HepG2 (cell line): ENCODE results near the gene MYCBP2. TPM values are rescaled to one million over a fixed set of nuclear protein-coding genes. Genes with fewer than 3 reads are reported as not detected.

Experiments used
- ATAC-seq: fragments of 200-7000 bp; cut with Tn5 transposase; 3 replicates; pipeline ENCODE4 v1.9.1; 2020; ENCODE audit warnings: mild to moderate bottlenecking, moderate library complexity
- BruUV-seq: library from RNA; stranded (reverse); fragments of 400-500 nt; replicated peaks from 2 replicates; lab custom pipeline; 2021; lab: Mats Ljungman, UMichigan
- CTCF ChIA-PET: fragments of 300-600 bp; formaldehyde crosslinking; extraction: SDS; loops from one replicate; lab custom pipeline; 2021; ENCODE audit warnings: low total read pairs, inconsistent platforms, low intra/inter-chr PET ratio; lab: Yijun Ruan, JAX
- POLR2A ChIA-PET: fragments of 350-600 bp; sonication (Branson Sonifier 250); formaldehyde crosslinking; loops from one replicate; lab custom pipeline; 2020; ENCODE audit warnings: antibody characterized with exemption, inconsistent platforms; lab: Yijun Ruan, JAX
- DNase-seq: peaks from one replicate; pipeline ENCODE4 v3.0.0-alpha.2; 2015; ENCODE audit warnings: low spot score
- FAIRE-seq: peaks from 3 replicates; lab custom pipeline; 2011; peaks lifted over from hg19 to GRCh38; lab: Jason Lieb, UNC
- H2AFZ ChIP-seq: one replicate; pipeline ENCODE4 v1.6.1; 2011; ENCODE audit warnings: low read length, inconsistent platforms
- H3K27ac ChIP-seq: fragments of 300-600 bp; 3 replicates; pipeline ENCODE4 v1.8.0; 2011; ENCODE audit warnings: mixed run types, mild to moderate bottlenecking, mixed read lengths, low read length, inconsistent platforms; ENCODE audit not compliant: insufficient read depth; ENCODE audit errors: extremely low read length
- H3K27me3 ChIP-seq, 2 experiments: fragments of 200-600 bp in 1 of 2; 2 replicates in 1 of 2; 3 replicates in 1 of 2; pipeline versions ENCODE4 v1.6.0 to v1.8.0; 2011; ENCODE audit warnings: low read length in 2 of 2, mild to moderate bottlenecking in 2 of 2, moderate library complexity in 2 of 2, inconsistent platforms in 1 of 2; ENCODE audit not compliant: insufficient read depth in 2 of 2, control insufficient read depth in 1 of 2
- H3K36me3 ChIP-seq, 2 experiments: fragments of 200-600 bp in 1 of 2; replicated peaks in 1 of 2; 2 replicates in 1 of 2; 3 replicates in 1 of 2; pipeline versions ENCODE4 v1.5.1 to v1.8.0; 2011; ENCODE audit warnings: low read length in 2 of 2, inconsistent platforms in 1 of 2; ENCODE audit not compliant: insufficient read depth in 2 of 2, control insufficient read depth in 1 of 2
- H3K4me1 ChIP-seq: 2 replicates; pipeline ENCODE4 v1.5.1; 2012; ENCODE audit warnings: low read length, inconsistent platforms; ENCODE audit not compliant: insufficient read depth
- H3K4me2 ChIP-seq: 2 replicates; pipeline ENCODE4 v1.6.0; 2011; ENCODE audit warnings: low read depth, low read length, inconsistent platforms
- H3K4me3 ChIP-seq, 3 experiments: fragments of 200-600 bp in 1 of 3; sonication (generic), shearing (Covaris generic) in 1 of 3; replicated peaks in 1 of 3; 2 replicates each; pipeline ENCODE4 v1.5.1; 2011 to 2016; ENCODE audit warnings: low read length in 3 of 3, inconsistent platforms in 2 of 3, low read depth in 2 of 3, mild to moderate bottlenecking in 2 of 3, control low read depth in 1 of 3, mixed read lengths in 1 of 3; ENCODE audit not compliant: insufficient read depth in 1 of 3
- H3K79me2 ChIP-seq: one replicate; pipeline ENCODE4 v1.6.1; 2011; ENCODE audit warnings: low read length, inconsistent platforms; ENCODE audit not compliant: insufficient read depth
- H3K9ac ChIP-seq: 2 replicates; pipeline ENCODE4 v1.6.0; 2011; ENCODE audit warnings: mild to moderate bottlenecking, low read depth, low read length, inconsistent platforms; ENCODE audit not compliant: insufficient read depth
- H3K9me3 ChIP-seq: 2 replicates; pipeline ENCODE4 v1.5.1; 2012; ENCODE audit warnings: mild to moderate bottlenecking, low read length
- H4K20me1 ChIP-seq: 2 replicates; pipeline ENCODE4 v1.6.0; 2011; ENCODE audit warnings: inconsistent platforms, mild to moderate bottlenecking, low read length, moderate library complexity; ENCODE audit not compliant: insufficient read depth
- ARHGAP35 ChIP-seq: sonication (generic); formaldehyde crosslinking; IDR thresholded peaks from 2 replicates; pipeline ENCODE4 v1.9.0; 2022; ENCODE audit warnings: mild to moderate bottlenecking, inconsistent platforms, moderate library complexity, missing genetic modification reagents, borderline replicate concordance
- FOXC1 ChIP-seq: sonication (generic); formaldehyde crosslinking; IDR thresholded peaks from 2 replicates; pipeline ENCODE4 v1.8.0; 2022; ENCODE audit warnings: mild to moderate bottlenecking, missing genetic modification reagents, borderline replicate concordance
- GPN1 ChIP-seq: sonication (generic); formaldehyde crosslinking; IDR thresholded peaks from 2 replicates; pipeline ENCODE4 v1.5.1; 2020; ENCODE audit warnings: missing genetic modification reagents, borderline replicate concordance
- HHEX ChIP-seq: IDR thresholded peaks from 2 replicates; pipeline ENCODE4 v1.6.1; 2016; ENCODE audit warnings: control low read depth
- SRSF9 ChIP-seq: fragments of 200-400 bp; formaldehyde crosslinking; IDR thresholded peaks from 2 replicates; pipeline ENCODE4 v1.6.1; 2018; ENCODE audit warnings: borderline replicate concordance, mild to moderate bottlenecking, low read depth, low read length; ENCODE audit not compliant: insufficient read depth, poor library complexity, severe bottlenecking
- ZNF232 ChIP-seq: sonication (generic); formaldehyde crosslinking; IDR thresholded peaks from 2 replicates; pipeline ENCODE4 v1.4.0; 2020; ENCODE audit warnings: missing genetic modification reagents, borderline replicate concordance
- ZNF367 ChIP-seq: sonication (generic); formaldehyde crosslinking; IDR thresholded peaks from 2 replicates; pipeline ENCODE4 v1.4.0; 2020; ENCODE audit warnings: missing genetic modification reagents, borderline replicate concordance
- ZNF768 ChIP-seq: sonication (generic); formaldehyde crosslinking; IDR thresholded peaks from 2 replicates; pipeline ENCODE4 v1.4.0; 2020; ENCODE audit warnings: missing genetic modification reagents
- WGBS: methylation state at CpG from one replicate; pipeline ENCODE4 v1.1.6; 2017; ENCODE audit warnings: low lambda C conversion rate; 5-methylcytosine and 5-hydroxymethylcytosine counted together
- in situ Hi-C: cut with HindIII; loops from 2 replicates; pipeline ENCODE4 v1.10.0; 2017; ENCODE audit warnings: low pct_unique_long_range_greater_than_20kb; ENCODE audit not compliant: extremely low pct_ligation_motif_present
- intact Hi-C: fragments of 100-400 bp; cut with micrococcal nuclease; formaldehyde crosslinking; loops from one replicate; pipeline ENCODE4 v1.10.0; 2022; ENCODE audit not compliant: unreplicated experiment
- polyA plus RNA-seq, 8 experiments: library from polyadenylated mRNA; depleted of rRNA in 3 of 8; stranded (reverse) in 7 of 8; unstranded in 1 of 8; fragments of >200 nt; fragmentation: Illumina TruSeq in 4 of 8; extraction: Trizol in 4 of 8; gene quantifications; 2 replicates each; pipeline versions ENCODE4 v1.2.1 to v1.2.3, GENCODE V29; 2011 to 2016; ENCODE audit warnings: low read depth in 4 of 8, missing spikeins in 1 of 8, mixed read lengths in 1 of 8; ENCODE audit not compliant: insufficient read depth in 1 of 8
- total RNA-seq, 5 experiments: library from RNA; depleted of rRNA; stranded (reverse); fragments of >200 nt; fragmentation: Illumina TruSeq; extraction: Trizol; gene quantifications; 2 replicates each; pipeline ENCODE4 v1.2.3, GENCODE V29; 2016; ENCODE audit warnings: low read depth in 1 of 5
- TF ChIP-seq, protein P1 (sequence below), 2 experiments: fragments of 450-650 bp in 1 of 2; sonication (generic) in 1 of 2; formaldehyde crosslinking; IDR thresholded peaks; 2 replicates each; pipeline versions ENCODE4 v1.5.0 to v1.8.0; 2020 to 2022; ENCODE audit warnings: mild to moderate bottlenecking in 1 of 2, missing genetic modification reagents in 1 of 2
- TF ChIP-seq, protein P2 (sequence below): sonication (generic); formaldehyde crosslinking; conservative IDR thresholded peaks from 2 replicates; pipeline ENCODE4 v1.5.0; 2020; ENCODE audit warnings: missing genetic modification reagents
- TF ChIP-seq, protein P3 (sequence below): sonication (generic); formaldehyde crosslinking; IDR thresholded peaks from 2 replicates; pipeline ENCODE4 v1.5.0; 2020; ENCODE audit warnings: mild to moderate bottlenecking, missing genetic modification reagents
- TF ChIP-seq, protein P4 (sequence below): sonication (generic); formaldehyde crosslinking; IDR thresholded peaks from 2 replicates; pipeline ENCODE4 v1.5.0; 2020; ENCODE audit warnings: missing genetic modification reagents
- TF ChIP-seq, protein P5 (sequence below): sonication (generic); formaldehyde crosslinking; conservative IDR thresholded peaks from 2 replicates; pipeline ENCODE4 v1.4.0; 2020; ENCODE audit warnings: missing genetic modification reagents
- TF ChIP-seq, protein P6 (sequence below): sonication (generic); formaldehyde crosslinking; IDR thresholded peaks from 2 replicates; pipeline ENCODE4 v1.8.1; 2023; ENCODE audit warnings: mild to moderate bottlenecking, missing genetic modification reagents

The MYCBP2 gene
- total and polyA plus RNA-seq, 2 of the 13 experiments (the other 11 are each of a cell fraction or from before 2014, with no cell fraction given) = 16.3 to 35.3 TPM

DNA sequence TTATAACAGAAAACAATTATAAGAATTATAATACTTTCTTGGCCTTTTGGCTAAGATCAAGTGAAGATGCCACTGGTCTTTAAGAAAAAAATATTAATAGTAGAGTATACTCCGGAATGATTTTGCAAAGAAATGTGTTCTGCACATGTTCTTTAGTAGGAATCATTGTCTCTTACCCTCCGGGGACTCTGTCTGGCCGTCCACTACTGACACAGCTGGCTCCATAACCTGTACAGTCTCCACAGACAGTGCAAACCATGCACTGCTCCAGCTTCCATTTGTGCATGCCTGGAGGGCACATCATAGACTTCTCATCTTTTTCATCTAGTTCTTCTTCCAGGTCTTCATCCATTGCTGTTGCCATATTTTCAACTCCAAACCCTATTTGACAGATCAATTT is 75.9 kb downstream of the MYCBP2 start:
- POLR2A ChIA-PET = no interaction called here
- 93% methylated on average over 3 of the region's 3 CpGs for WGBS
- intact Hi-C loops = no loop called here
- TF ChIP-seq ZNF768 (CRISPR knock-in tag) (no peak), GPN1 (CRISPR knock-in tag) (no peak), ARHGAP35 (CRISPR knock-in tag) (no peak), ZNF367 (CRISPR knock-in tag) (no peak), ZNF232 (CRISPR knock-in tag) (no peak), SRSF9 (no peak), FOXC1 (CRISPR knock-in tag) (no peak), HHEX (no peak)
- TF ChIP-seq, protein P1, sequence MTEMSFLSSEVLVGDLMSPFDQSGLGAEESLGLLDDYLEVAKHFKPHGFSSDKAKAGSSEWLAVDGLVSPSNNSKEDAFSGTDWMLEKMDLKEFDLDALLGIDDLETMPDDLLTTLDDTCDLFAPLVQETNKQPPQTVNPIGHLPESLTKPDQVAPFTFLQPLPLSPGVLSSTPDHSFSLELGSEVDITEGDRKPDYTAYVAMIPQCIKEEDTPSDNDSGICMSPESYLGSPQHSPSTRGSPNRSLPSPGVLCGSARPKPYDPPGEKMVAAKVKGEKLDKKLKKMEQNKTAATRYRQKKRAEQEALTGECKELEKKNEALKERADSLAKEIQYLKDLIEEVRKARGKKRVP (CRISPR knock-in tag; IDR thresholded peaks at IDR 0.05) = no peak
- TF ChIP-seq, protein P2, sequence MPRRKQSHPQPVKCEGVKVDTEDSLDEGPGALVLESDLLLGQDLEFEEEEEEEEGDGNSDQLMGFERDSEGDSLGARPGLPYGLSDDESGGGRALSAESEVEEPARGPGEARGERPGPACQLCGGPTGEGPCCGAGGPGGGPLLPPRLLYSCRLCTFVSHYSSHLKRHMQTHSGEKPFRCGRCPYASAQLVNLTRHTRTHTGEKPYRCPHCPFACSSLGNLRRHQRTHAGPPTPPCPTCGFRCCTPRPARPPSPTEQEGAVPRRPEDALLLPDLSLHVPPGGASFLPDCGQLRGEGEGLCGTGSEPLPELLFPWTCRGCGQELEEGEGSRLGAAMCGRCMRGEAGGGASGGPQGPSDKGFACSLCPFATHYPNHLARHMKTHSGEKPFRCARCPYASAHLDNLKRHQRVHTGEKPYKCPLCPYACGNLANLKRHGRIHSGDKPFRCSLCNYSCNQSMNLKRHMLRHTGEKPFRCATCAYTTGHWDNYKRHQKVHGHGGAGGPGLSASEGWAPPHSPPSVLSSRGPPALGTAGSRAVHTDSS (CRISPR knock-in tag) = no peak
- TF ChIP-seq, protein P3, sequence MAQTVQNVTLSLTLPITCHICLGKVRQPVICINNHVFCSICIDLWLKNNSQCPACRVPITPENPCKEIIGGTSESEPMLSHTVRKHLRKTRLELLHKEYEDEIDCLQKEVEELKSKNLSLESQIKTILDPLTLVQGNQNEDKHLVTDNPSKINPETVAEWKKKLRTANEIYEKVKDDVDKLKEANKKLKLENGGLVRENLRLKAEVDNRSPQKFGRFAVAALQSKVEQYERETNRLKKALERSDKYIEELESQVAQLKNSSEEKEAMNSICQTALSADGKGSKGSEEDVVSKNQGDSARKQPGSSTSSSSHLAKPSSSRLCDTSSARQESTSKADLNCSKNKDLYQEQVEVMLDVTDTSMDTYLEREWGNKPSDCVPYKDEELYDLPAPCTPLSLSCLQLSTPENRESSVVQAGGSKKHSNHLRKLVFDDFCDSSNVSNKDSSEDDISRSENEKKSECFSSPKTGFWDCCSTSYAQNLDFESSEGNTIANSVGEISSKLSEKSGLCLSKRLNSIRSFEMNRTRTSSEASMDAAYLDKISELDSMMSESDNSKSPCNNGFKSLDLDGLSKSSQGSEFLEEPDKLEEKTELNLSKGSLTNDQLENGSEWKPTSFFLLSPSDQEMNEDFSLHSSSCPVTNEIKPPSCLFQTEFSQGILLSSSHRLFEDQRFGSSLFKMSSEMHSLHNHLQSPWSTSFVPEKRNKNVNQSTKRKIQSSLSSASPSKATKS (CRISPR knock-in tag) = no peak
- TF ChIP-seq, protein P4, sequence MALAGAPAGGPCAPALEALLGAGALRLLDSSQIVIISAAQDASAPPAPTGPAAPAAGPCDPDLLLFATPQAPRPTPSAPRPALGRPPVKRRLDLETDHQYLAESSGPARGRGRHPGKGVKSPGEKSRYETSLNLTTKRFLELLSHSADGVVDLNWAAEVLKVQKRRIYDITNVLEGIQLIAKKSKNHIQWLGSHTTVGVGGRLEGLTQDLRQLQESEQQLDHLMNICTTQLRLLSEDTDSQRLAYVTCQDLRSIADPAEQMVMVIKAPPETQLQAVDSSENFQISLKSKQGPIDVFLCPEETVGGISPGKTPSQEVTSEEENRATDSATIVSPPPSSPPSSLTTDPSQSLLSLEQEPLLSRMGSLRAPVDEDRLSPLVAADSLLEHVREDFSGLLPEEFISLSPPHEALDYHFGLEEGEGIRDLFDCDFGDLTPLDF (CRISPR knock-in tag) = no peak
- TF ChIP-seq, protein P5, sequence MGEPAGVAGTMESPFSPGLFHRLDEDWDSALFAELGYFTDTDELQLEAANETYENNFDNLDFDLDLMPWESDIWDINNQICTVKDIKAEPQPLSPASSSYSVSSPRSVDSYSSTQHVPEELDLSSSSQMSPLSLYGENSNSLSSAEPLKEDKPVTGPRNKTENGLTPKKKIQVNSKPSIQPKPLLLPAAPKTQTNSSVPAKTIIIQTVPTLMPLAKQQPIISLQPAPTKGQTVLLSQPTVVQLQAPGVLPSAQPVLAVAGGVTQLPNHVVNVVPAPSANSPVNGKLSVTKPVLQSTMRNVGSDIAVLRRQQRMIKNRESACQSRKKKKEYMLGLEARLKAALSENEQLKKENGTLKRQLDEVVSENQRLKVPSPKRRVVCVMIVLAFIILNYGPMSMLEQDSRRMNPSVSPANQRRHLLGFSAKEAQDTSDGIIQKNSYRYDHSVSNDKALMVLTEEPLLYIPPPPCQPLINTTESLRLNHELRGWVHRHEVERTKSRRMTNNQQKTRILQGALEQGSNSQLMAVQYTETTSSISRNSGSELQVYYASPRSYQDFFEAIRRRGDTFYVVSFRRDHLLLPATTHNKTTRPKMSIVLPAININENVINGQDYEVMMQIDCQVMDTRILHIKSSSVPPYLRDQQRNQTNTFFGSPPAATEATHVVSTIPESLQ (CRISPR knock-in tag) = no peak
- TF ChIP-seq, protein P6, sequence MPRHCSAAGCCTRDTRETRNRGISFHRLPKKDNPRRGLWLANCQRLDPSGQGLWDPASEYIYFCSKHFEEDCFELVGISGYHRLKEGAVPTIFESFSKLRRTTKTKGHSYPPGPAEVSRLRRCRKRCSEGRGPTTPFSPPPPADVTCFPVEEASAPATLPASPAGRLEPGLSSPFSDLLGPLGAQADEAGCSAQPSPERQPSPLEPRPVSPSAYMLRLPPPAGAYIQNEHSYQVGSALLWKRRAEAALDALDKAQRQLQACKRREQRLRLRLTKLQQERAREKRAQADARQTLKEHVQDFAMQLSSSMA (CRISPR knock-in tag) = no peak

More for the DNA sequence above, 75.9 kb downstream of the MYCBP2 start:
- BruUV-seq = no TSS peak
- Histone ChIP-seq H3K36me3 (peaks cover 2 to 3% of the 10 kb centered on the region in 2 experiments; a peak in 2 of 5 replicates), H3K4me3 (no peak overlapping the region), H3K9ac (no peak overlapping the region), H3K79me2 (no peaks in the 10 kb centered on the region), H3K4me2 (no peak overlapping the region), H3K4me1 (no peaks in the 10 kb centered on the region), H2AFZ (no peak overlapping the region), H3K9me3 (no peaks in the 10 kb centered on the region), H3K27ac (no peak overlapping the region), H3K27me3 (no peaks in the 10 kb centered on the region), H4K20me1 (no peaks in the 10 kb centered on the region)
- CTCF ChIA-PET = no interaction called here
- FAIRE-seq = no peak
- in situ Hi-C loops = no loop called here
- ATAC-seq = no peak
- no peak for DNase-seq
